GM21717 (cell line): Measurements from ENCODE around the gene STAG1.
"Not testable (repeated sequence)": the region's sequence is repeated elsewhere in the genome, so short reads cannot be mapped to it uniquely, and the experiment has no call there.

ENCODE experiments used
- ATAC-seq: cut with Tn5 transposase; IDR thresholded peaks from one replicate; pipeline ENCODE4 v1.9.1; 2021; ENCODE audit warnings: mild to moderate bottlenecking, moderate library complexity; ENCODE audit not compliant: unreplicated experiment

Gene STAG1

DNA sequence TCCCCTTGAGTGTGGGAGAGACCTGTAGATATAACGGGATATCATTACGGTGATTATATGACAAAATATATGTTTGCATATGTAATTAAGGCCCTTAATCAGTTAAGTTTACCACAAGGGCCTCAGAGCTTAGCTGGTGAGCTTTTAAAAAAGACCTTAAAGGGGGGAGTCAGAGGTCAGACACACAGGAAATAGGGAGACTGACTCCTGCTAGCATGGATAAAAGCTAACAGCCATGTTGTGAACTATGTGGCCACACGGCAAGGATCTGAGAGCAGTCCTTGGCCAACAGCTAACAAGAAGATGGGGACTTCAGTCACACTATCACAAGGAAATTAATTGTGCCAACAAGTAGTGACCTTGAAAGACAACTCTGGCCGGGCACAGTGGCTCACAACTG lies 3.1 kb downstream of the STAG1 start:
- no peak for ATAC-seq

GRCh38 chr3:136745916-136746315 lies 6.3 kb downstream of the STAG1 start:
- no peak for ATAC-seq

- no peak for ATAC-seq
Measured at GRCh38 chr3:136741063-136741462, 11.1 kb downstream of the STAG1 start.

- no peak for ATAC-seq
Measured at GRCh38 chr3:136740351-136740958, 11.7 kb downstream of the STAG1 start.

DNA sequence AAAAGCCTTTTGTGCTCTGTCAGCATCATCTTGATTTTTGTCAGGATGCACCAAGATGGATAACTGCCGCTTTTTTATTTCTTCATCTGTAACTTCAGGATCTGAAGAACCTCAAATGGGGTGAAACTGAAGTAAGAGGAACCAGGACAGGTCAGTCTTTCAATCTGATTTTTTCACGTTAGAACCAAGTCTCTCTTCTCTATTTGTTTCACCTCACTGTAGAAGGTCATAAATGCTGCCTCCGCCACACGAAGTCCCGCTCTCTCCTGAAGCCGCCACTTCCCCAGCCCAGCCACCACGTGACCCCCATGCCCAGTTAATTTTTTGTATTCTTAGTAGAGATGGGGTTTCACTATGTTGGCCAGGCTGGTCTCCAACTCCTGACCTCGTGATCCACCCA lies 15.2 kb downstream of the STAG1 start:
- not testable (repeated sequence) for ATAC-seq

DNA sequence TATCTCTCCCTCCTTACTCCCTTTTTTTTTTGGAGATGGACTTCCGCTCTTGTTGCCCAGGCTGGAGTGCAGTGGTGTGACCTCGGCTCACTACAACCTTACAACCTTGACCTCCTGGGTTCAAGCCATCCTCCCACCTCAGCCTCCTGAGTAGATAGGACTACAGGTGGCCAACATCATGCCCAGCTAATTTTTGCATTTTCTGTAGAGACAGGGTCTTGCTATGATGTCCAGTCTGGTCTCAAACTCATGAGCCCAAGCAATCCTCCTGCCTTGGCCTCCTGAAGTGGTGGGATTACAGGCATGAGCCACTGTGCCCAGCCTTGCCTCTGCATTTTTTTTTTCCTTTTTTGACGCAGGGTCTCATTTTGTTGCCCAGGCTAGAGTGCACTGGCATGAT lies 17.1 kb downstream of the STAG1 start:
- ATAC-seq = no peak

DNA sequence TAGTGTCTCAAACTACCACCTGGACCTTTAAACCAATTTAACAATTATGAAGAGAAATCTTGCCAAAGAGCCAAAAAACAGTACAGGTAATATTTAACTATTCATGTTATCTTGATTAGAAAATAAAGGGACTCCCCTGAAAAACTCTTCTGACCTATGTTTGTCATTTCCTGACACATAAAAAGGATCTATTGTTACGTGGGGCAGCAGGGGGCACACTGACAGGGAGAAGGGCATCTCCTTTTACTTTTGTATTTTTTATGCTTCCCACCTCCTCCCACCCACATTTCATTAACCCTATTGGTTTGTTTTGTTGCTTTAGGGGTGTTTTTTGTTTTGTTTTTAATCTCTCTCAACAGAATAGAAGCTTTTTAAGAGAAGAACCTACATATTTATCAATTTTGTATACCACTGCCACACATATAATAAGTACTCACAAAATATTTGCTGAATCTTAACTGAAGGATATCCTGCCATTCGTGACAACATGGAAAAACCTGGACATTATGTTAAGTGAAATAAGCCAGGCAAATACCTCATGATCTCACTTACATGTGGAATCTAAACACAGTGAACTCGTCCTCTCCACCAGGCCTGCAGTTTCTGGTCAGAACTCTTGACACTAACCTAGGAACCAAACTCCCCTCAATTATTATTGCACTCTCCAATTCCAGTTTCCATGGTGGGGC lies 17.7 kb downstream of the STAG1 start:
- no peak for ATAC-seq

- no peak for ATAC-seq
Measured at GRCh38 chr3:136733317-136733833, 18.8 kb downstream of the STAG1 start.

GRCh38 chr3:136731274-136731884 lies 20.8 kb downstream of the STAG1 start:
- no peak for ATAC-seq

- ATAC-seq = peak; percentile 71
Measured at GRCh38 chr3:136730595-136731273, 21.4 kb downstream of the STAG1 start.

DNA sequence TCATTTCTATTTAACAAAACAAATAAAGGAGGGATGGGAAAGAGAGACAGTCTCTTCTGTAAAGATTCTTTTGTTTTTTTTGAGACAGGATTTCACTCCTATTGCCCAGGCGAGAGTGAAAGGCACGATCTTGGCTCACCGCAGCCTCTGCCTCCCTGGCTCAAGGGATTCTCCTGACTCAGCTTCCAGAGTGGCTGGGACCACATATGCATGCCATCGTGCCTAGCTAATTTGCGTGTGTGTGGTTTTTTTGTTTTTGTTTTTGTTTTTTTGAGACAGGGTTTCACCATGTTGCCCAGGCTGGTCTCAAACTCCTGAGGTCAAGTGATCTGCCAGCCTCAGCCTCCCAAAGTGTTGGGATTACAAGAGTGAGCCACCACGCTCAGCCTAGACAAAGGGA lies 23.3 kb downstream of the STAG1 start:
- ATAC-seq = no peak

GRCh38 chr3:136728473-136728872 lies 23.7 kb downstream of the STAG1 start:
- ATAC-seq = peak; percentile 47

- ATAC-seq = no peak
Measured at GRCh38 chr3:136725468-136725867, 26.7 kb downstream of the STAG1 start.

GRCh38 chr3:136722916-136723315 lies 29.3 kb downstream of the STAG1 start:
- ATAC-seq = not testable (repeated sequence)

DNA sequence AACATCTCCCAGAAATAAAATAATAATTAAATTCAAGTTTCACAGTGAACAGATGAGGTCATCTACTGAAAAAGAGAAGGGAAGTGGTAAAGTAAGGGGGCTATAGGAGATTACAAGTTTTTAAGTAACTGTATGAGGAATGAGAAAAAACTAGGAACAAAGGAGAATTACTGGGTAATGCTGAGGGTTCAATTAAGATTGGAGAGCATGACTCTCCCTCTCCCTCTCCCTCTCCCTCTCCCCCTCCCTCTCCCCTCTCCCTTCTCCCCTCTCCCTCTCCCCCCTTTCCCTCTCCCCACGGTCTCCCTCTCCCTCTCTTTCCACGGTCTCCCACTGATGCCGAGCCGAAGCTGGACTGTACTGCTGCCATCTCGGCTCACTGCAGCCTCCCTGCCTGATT lies 29.8 kb downstream of the STAG1 start:
- ATAC-seq = not testable (repeated sequence)

DNA sequence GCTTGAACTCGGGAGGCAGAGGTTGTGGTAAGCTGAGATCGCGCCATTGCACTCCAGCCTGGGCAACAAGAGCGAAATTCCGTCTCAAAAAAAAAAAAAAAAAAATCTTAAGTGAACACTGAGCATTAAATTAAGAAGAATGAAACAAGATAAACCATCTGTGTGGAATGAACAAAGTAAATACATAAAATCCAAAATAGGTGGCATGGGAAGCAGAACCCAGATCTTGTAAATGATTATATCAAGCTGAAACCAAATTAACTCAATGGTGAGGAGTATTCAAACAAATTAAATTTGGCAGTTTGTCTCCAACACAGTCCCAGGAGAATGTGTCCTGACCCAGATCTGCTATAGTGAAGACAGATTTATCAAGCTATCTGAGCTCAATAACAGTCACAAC lies 32.1 kb downstream of the STAG1 start:
- ATAC-seq = no peak

- ATAC-seq = no peak
Measured at GRCh38 chr3:136716629-136717028, 35.5 kb downstream of the STAG1 start.

DNA sequence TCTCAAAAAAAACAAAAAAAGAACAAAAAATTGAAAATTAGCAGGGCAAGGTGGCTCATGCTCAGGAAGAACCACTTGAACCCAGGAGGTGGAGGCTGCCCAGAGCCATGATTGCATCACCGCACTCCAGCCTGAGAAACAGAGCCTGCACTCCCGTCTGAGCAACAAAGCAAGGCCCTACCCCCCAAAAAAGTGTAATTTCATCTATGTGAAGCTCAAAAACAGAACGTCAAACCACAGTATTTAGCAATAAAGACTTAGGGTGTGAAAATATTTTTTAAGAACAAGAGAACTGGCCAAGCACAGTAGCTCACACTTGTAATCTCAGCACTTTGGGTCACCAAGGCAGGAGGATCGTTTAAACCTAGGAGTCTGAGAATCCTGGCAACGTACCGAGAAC lies 38.2 kb downstream of the STAG1 start:
- ATAC-seq = no peak

DNA sequence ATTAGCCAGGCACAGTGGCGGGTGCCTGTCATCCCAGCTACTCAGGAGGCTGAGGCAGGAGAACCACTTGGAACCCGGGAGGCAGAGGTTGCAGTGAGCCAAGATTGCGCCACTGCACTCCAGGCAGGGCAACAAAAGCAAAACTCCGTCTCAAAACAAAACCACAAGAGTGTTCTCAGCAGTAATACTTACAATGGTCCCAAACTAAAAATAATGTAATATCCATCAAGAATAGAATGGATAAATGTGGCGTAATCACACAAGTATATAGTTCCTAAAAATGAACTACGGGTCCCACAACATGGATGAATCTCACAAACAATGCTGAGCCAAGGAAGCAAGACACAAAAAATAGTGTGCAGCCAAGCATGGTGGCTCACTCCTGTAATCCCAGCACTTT lies 39.2 kb downstream of the STAG1 start:
- no peak for ATAC-seq

GRCh38 chr3:136711888-136712287 lies 40.3 kb downstream of the STAG1 start:
- not testable (repeated sequence) for ATAC-seq

DNA sequence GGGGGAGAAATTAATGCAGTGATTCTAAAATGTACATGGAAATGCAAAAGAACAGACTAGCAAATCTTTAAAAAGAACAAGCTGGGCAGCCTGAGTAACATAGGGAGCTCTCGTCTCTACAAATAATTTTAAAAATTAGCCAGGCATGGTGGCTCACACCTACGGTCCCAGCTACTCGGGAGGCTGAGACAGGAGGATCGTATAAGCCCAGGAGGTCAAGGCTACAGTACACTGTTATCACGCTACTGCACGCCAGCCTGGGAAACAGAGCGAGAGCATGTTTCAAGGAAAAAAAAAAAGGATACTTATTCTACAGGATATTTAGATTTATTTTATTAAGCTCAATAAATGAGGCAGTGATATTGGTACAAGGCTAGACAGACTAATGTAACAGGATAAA lies 40.9 kb downstream of the STAG1 start:
- ATAC-seq = no peak

DNA sequence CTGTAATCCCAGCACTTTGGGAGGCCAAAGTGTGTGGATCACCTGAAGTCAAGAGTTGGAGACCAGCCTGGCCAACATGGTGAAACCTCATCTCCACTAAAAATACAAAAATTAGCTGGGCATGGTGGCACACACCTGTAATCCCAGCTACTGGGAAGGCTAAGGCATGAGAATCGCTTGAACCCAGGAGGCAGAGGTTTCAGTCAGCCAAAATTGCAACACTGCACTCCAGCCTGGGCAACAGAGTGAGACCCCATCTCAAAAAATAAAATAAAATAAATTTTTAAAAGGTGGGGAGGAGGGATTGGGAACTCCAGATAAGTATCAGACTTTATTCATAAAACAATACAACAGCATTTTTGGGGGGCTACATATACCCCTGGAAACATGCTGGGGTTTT lies 42.4 kb downstream of the STAG1 start:
- not testable (repeated sequence) for ATAC-seq
